Natural killer cell (primary cell): ENCODE data around the gene EEFSEC. TPM values are rescaled to one million over a fixed set of nuclear protein-coding genes. Genes with fewer than 3 reads are reported as not detected.

ENCODE experiments used
- ATAC-seq, 3 donors: fragments of 150-1000 bp in 2 of 3; fragments of 200-7000 bp in 1 of 3; cut with Tn5 transposase; 1 replicate in 1 of 3; 2 replicates in 2 of 3; pipeline ENCODE4 v1.10.0; 2021; ENCODE audit warnings: mild to moderate bottlenecking in 2 of 3, moderate library complexity in 2 of 3
- DNase-seq, 2 donors: peaks; one replicate each; pipeline versions ENCODE4 v3.0.0 to v3.0.0-alpha.2; 2013 to 2021; ENCODE audit warnings: mixed read lengths in 1 of 2
- H3K27ac ChIP-seq: one replicate; pipeline ENCODE4 v1.5.1; 2013; ENCODE audit warnings: mild to moderate bottlenecking, low read length
- H3K27me3 ChIP-seq: one replicate; pipeline ENCODE4 v1.6.1; 2013; ENCODE audit warnings: low read length; ENCODE audit not compliant: control insufficient read depth, insufficient read depth
- H3K36me3 ChIP-seq: one replicate; pipeline ENCODE4 v1.6.1; 2013; ENCODE audit warnings: low read length; ENCODE audit not compliant: control insufficient read depth, insufficient read depth
- H3K4me1 ChIP-seq: one replicate; pipeline ENCODE4 v1.6.1; 2013; ENCODE audit warnings: low read length; ENCODE audit not compliant: control insufficient read depth, insufficient read depth
- H3K4me3 ChIP-seq: one replicate; pipeline ENCODE4 v1.5.1; 2013; ENCODE audit warnings: low read length
- H3K9me3 ChIP-seq: one replicate; pipeline ENCODE4 v1.6.1; 2013; ENCODE audit warnings: low read length; ENCODE audit not compliant: control insufficient read depth, insufficient read depth
- H3K27ac Mint-ChIP-seq, 2 donors: one replicate each; pipeline ENCODE4 v1.8.0; 2022; ENCODE audit warnings: mild to moderate bottlenecking in 2 of 2, mixed read lengths in 2 of 2, moderate library complexity in 1 of 2
- H3K27me3 Mint-ChIP-seq, 2 donors: one replicate each; pipeline ENCODE4 v1.8.0; 2022; ENCODE audit warnings: low read depth in 2 of 2, mixed read lengths in 2 of 2
- H3K36me3 Mint-ChIP-seq: one replicate; pipeline ENCODE4 v1.8.0; 2022; ENCODE audit warnings: mixed read lengths
- H3K4me1 Mint-ChIP-seq, 2 donors: one replicate each; pipeline ENCODE4 v1.8.0; 2022; ENCODE audit warnings: mixed read lengths in 2 of 2
- H3K4me3 Mint-ChIP-seq: one replicate; pipeline ENCODE4 v1.8.0; 2022; ENCODE audit warnings: mild to moderate bottlenecking, moderate library complexity, mixed read lengths
- H3K9me3 Mint-ChIP-seq, 2 donors: one replicate each; pipeline ENCODE4 v1.8.0; 2022; ENCODE audit warnings: mixed read lengths in 2 of 2
- WGBS: methylation state at CpG from one replicate; pipeline ENCODE4 v1.1.7; 2013; ENCODE audit warnings: missing lambda C conversion rate; ENCODE audit not compliant: insufficient coverage; 5-methylcytosine and 5-hydroxymethylcytosine counted together
- intact Hi-C: fragments of 100-400 bp; cut with micrococcal nuclease; formaldehyde crosslinking; loops from one replicate; pipeline ENCODE4 v1.14.2; 2022
- total RNA-seq, 4 donors: library from RNA; stranded (reverse); fragments of 120-200 nt in 1 of 4; gene quantifications; one replicate each; pipeline versions ENCODE4 v1.2.3 to v1.2.4, GENCODE V29; 2013 to 2022
- TF ChIP-seq, protein P1 (sequence below): fragments of 200-600 bp; IDR thresholded peaks from one replicate; pipeline ENCODE4 v1.8.0; 2022; ENCODE audit warnings: antibody characterized with exemption

The EEFSEC gene
- total RNA-seq, 3 donors from 2014 or later (not counting 1 experiment from before 2014, with no cell fraction given) = 16.7 to 18.9 (median 17.6) TPM

DNA sequence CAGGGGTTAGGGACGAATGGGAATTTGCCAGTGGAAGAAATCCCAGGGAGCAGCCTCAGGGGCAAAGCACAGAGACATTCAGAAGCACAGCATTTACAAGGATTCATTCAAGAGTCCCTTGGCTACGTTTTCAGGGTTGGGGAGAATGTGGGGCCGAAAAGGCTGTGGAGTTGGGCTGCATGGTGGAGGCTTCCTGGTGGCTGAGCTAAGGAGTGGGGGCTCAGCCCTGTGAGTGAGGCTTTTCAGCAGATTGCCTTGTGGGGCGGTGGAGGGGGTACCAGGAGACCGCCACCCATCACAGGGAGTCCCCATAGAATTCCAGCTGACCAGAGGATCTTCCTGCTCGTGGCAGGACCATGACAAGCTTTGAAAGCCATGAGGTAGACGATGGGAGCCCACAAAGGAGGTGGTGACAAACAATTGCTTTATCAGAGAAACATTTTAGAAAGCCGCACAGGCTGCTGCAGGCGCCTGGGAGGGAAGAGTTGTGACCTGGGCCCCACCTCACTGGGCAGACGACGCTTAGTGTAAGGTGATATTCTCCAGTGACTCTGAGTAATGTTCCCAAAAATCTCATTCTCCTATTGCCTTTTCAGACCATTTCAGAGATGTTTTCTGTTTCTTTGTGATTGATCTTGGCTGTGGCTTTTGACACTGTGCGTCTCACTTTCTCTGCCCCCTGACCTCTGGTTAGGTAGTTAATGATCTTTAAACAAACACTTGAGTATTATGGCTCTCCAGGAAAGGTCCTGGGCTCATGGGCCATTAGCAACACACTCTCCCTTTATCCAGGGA is 185.5 kb downstream of the EEFSEC start:
- ATAC-seq = no peak
- H3K36me3 ChIP-seq = peaks cover 19% of the 10 kb centered on the region
- DNase-seq = no peak

DNA sequence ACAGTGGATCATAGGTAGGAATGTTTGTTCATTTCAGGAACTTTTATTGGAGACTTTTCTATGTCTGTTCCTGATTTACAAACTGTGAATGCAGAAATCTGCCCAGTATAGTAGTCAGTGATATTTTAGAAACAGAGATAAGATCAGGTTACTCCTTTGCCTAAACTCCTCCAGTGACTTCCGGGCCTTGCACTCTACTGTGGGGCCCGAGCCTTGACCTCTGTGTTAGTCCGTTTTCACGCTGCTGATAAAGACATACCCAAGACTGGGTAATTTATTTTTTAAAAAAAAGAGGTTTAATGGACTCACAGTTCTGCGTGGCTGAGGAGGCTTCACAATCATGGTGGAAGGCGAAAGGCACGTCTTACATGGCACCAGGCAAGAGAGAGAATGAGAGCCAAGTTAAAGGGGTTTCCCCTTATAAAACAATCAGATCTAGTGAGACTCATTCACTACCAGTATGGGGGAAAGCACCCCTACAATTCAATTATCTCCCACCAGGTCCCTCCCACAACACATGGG is 186.3 kb downstream of the EEFSEC start:
- DNase-seq (no peak), ATAC-seq (no peak)
- Histone ChIP-seq H3K36me3 (peaks cover 19% of the 10 kb centered on the region), H3K27ac (no peak overlapping the region), H3K27me3 (no peaks in the 10 kb centered on the region), H3K4me1 (no peaks in the 10 kb centered on the region), H3K9me3 (no peaks in the 10 kb centered on the region), H3K4me3 (no peak overlapping the region)
- intact Hi-C loops = no loop called here
- Mint-ChIP-seq H3K4me1 (peaks cover 0 to 8% of the 10 kb centered on the region in 2 donors), H3K27ac (no peak overlapping the region), H3K27me3 (no peaks in the 10 kb centered on the region), H3K9me3 (no peaks in the 10 kb centered on the region), H3K36me3 (no peaks in the 10 kb centered on the region), H3K4me3 (no peak overlapping the region)
- TF ChIP-seq, protein P1, sequence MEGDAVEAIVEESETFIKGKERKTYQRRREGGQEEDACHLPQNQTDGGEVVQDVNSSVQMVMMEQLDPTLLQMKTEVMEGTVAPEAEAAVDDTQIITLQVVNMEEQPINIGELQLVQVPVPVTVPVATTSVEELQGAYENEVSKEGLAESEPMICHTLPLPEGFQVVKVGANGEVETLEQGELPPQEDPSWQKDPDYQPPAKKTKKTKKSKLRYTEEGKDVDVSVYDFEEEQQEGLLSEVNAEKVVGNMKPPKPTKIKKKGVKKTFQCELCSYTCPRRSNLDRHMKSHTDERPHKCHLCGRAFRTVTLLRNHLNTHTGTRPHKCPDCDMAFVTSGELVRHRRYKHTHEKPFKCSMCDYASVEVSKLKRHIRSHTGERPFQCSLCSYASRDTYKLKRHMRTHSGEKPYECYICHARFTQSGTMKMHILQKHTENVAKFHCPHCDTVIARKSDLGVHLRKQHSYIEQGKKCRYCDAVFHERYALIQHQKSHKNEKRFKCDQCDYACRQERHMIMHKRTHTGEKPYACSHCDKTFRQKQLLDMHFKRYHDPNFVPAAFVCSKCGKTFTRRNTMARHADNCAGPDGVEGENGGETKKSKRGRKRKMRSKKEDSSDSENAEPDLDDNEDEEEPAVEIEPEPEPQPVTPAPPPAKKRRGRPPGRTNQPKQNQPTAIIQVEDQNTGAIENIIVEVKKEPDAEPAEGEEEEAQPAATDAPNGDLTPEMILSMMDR = no peak
- 92% methylated on average over 7 of the region's 7 CpGs for WGBS

More for the DNA sequence above, 185.5 kb downstream of the EEFSEC start:
- Mint-ChIP-seq H3K36me3 (no peaks in the 10 kb centered on the region), H3K4me3 (no peak overlapping the region), H3K27me3 (no peaks in the 10 kb centered on the region), H3K9me3 (no peaks in the 10 kb centered on the region), H3K4me1 (peaks cover 0 to 8% of the 10 kb centered on the region in 2 donors), H3K27ac (no peak overlapping the region)
- intact Hi-C loops = no loop called here
- TF ChIP-seq, protein P1 = no peak
- 97% methylated on average over 11 of the region's 12 CpGs for WGBS
- no peak overlapping the region for H3K27ac ChIP-seq
- no peaks in the 10 kb centered on the region for H3K9me3 ChIP-seq
- no peaks in the 10 kb centered on the region for H3K27me3 ChIP-seq
- H3K4me3 ChIP-seq = no peak overlapping the region
- no peaks in the 10 kb centered on the region for H3K4me1 ChIP-seq

DNA sequence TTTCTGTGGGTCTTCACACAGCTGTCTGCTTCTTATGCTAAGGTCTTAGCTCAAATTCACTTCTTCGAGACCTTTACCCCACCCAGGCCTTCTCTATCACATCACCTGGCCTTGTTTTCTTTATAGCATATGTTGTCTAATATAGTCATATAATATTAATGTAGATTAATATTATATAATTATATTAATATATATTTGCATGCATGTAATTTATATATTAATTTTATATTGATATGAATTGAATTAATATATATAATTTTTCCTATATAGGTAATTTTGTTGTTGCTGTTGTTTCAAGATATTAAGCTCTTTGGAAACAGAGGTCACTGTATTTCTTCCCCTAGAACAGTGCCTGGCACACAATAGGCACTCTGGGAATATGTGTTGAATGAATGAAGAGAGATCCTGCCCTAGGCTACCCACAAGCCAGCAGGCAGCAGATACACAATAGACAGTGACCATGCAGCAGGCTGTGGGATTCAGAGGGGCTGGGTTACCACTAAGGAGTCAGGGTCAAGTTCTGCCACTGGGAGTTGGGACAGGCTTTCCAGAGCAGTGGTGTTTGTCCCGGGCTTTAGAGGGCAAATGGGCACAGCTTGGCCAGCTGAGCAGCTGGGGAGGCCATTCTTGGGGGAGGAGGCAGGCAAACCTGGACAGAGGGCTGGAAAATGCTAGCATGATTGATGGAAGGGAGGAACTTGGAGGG is 187.1 kb downstream of the EEFSEC start:
- Mint-ChIP-seq H3K27me3 (no peaks in the 10 kb centered on the region), H3K27ac (peak overlapping the region in 1 of 2 donors; percentile 52), H3K4me3 (no peak overlapping the region), H3K36me3 (no peaks in the 10 kb centered on the region), H3K9me3 (no peaks in the 10 kb centered on the region), H3K4me1 (peaks cover 0 to 8% of the 10 kb centered on the region in 2 donors)
- TF ChIP-seq, protein P1 = no peak
- H3K36me3 ChIP-seq = peaks cover 19% of the 10 kb centered on the region
- no peak overlapping the region for H3K27ac ChIP-seq
- 86% methylated on average over 1 of the region's 2 CpGs for WGBS
- no peak overlapping the region for H3K4me3 ChIP-seq
- no peak for DNase-seq
- ATAC-seq = no peak
- intact Hi-C loops = no loop called here
- no peaks in the 10 kb centered on the region for H3K4me1 ChIP-seq
- H3K27me3 ChIP-seq = no peaks in the 10 kb centered on the region
- no peaks in the 10 kb centered on the region for H3K9me3 ChIP-seq
